DND-41 (cell line): Measurements from ENCODE around the gene PTDSS2.

Source experiments
- EZH2 ChIP-seq: IDR thresholded peaks from 3 replicates; pipeline ENCODE4 v1.6.1; 2012; ENCODE audit warnings: borderline replicate concordance, low read depth, mild to moderate bottlenecking, moderate library complexity, low read length, inconsistent platforms; ENCODE audit not compliant: severe bottlenecking
- TF ChIP-seq, protein P1 (sequence below): IDR thresholded peaks from 2 replicates; pipeline ENCODE4 v1.5.1; 2012; ENCODE audit warnings: borderline replicate concordance, low read length, moderate library complexity, mild to moderate bottlenecking; ENCODE audit not compliant: poor library complexity, severe bottlenecking; ENCODE audit errors: extremely low read depth

DNA sequence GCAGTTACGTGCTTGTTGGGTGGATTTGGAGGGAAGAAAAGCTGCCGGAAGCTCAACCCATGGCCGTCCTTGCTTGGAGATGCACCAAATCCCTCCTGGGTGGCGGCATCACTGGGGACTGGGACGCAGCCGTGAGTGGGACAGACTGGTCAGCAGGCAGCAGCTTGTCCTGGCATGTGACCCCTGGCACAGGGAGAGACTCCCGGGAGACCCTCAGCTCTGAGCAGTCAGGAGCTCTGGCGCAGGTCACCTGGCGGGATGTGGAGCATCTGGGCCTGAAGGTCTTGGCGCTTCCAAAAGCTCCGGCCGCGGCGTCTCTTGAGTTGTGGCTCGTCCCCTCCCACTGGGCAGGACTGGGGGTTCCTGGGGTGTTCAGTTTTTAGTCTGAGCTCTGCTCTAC is 26.3 kb downstream of the PTDSS2 start:
- TF ChIP-seq, protein P1, sequence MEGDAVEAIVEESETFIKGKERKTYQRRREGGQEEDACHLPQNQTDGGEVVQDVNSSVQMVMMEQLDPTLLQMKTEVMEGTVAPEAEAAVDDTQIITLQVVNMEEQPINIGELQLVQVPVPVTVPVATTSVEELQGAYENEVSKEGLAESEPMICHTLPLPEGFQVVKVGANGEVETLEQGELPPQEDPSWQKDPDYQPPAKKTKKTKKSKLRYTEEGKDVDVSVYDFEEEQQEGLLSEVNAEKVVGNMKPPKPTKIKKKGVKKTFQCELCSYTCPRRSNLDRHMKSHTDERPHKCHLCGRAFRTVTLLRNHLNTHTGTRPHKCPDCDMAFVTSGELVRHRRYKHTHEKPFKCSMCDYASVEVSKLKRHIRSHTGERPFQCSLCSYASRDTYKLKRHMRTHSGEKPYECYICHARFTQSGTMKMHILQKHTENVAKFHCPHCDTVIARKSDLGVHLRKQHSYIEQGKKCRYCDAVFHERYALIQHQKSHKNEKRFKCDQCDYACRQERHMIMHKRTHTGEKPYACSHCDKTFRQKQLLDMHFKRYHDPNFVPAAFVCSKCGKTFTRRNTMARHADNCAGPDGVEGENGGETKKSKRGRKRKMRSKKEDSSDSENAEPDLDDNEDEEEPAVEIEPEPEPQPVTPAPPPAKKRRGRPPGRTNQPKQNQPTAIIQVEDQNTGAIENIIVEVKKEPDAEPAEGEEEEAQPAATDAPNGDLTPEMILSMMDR, result no peak
- TF ChIP-seq EZH2, result no peak
